ENCODE data around the gene ATOH7. TPM values are rescaled to one million over a fixed set of nuclear protein-coding genes. Genes with fewer than 3 reads are reported as not detected.
"Not testable (repeated sequence)": the region's sequence is repeated elsewhere in the genome, so short reads cannot be mapped to it uniquely, and the experiment has no call there.

The ATOH7 gene
- total RNA-seq (not detected), polyA plus RNA-seq (under 1 TPM in 1 of 2 donors, not detected in 1; 0.01 TPM)
- long read RNA-seq, donor 1, result 0 reads
- long read RNA-seq, donor 2, result 0 reads
- long read RNA-seq, donor 3, result 0 reads

DNA sequence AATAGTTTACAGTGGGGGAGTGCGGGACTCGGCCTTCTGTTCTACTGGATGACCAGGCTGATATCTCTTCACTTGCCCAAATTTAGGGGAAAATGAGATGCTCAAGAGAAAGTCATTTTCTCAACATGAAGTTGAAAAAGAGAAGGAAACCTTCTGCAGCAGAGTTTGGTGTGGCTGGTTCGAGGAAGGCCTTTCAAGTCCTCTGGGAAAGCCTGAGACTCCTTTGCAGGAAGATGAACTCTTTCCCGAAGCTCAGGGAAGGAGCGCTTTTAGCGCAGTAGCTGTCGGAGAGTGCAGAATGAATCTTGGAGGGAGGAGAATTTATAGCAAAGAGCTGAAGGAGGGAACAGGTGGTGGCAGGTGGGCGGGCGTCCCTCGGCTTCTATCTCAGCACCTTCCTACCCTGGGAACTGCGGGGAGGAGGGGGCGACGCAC lies at the start of gene ATOH7:
TSS of gene ATOH7 (minus strand) at position 297 of the 435 bp plus-strand sequence. CDS start 436 bp downstream, outside the sequence.
- H3K27me3 ChIP-seq, result peaks cover 0 to 37% (median 2%) of the 10 kb centered on the region in 7 donors
- no peak for ATAC-seq

GRCh38 chr10:68280758-68281157 lies 48.8 kb upstream of the ATOH7 start:
- no peak for TF ChIP-seq CTCF (IDR thresholded peaks at IDR 0.05)
- no peaks in the 10 kb centered on the region for H3K27me3 ChIP-seq
- DNase-seq, result no peak
- 96% methylated on average over 4 of the region's 4 CpGs for WGBS, 2 donors
- intact Hi-C loops (cut with DNase I), result no loop called here
- peaks cover 0 to 23% (median 0%) of the 10 kb centered on the region in 11 donors for H3K9me3 ChIP-seq
- H3K4me1 ChIP-seq, result no peaks in the 10 kb centered on the region
- H3K27ac ChIP-seq, result no peak overlapping the region
- ATAC-seq, result no peak
- no peak overlapping the region for H3K4me3 ChIP-seq
- no peaks in the 10 kb centered on the region for H3K36me3 ChIP-seq

More for the DNA sequence above, at the start of gene ATOH7:
- DNase-seq, result no peak
- no peaks in the 10 kb centered on the region for H3K9me3 ChIP-seq
- H3K27ac ChIP-seq, result peak within 1 kb of the TSS in 8 of 10 donors; percentile 45 to 73 (median 64)
- H3K4me3 ChIP-seq, result peak within 1 kb of the TSS; percentile 39 to 91 (median 62)
- peaks cover 0 to 13% (median 7%) of the 10 kb centered on the region in 9 donors for H3K4me1 ChIP-seq
- TF ChIP-seq CTCF (IDR thresholded peaks at IDR 0.05), result no peak
- WGBS, 2 donors, result 45 to 52% methylated on average over 13 of the region's 13 CpGs
- H3K36me3 ChIP-seq, result no peaks in the 10 kb centered on the region
- intact Hi-C loops (cut with DNase I), result loop anchor here in 1 of 10 donors (5.0 kb wide), 1 partner anchor 70 kb away; no protein-coding TSS in a partner anchor

GRCh38 chr10:68278906-68279753 lies 47.2 kb upstream of the ATOH7 start:
- H3K4me1 ChIP-seq; H3K27ac ChIP-seq; DNase-seq; H3K4me3 ChIP-seq; intact Hi-C loops (cut with DNase I); H3K36me3 ChIP-seq; ATAC-seq; H3K27me3 ChIP-seq: not testable (repeated sequence)
- WGBS, 2 donors, result 96 to 97% methylated on average over 65 to 70 of the region's 70 CpGs
- H3K9me3 ChIP-seq, result peaks cover 0 to 23% (median 0%) of the 10 kb centered on the region in 11 donors

DNA sequence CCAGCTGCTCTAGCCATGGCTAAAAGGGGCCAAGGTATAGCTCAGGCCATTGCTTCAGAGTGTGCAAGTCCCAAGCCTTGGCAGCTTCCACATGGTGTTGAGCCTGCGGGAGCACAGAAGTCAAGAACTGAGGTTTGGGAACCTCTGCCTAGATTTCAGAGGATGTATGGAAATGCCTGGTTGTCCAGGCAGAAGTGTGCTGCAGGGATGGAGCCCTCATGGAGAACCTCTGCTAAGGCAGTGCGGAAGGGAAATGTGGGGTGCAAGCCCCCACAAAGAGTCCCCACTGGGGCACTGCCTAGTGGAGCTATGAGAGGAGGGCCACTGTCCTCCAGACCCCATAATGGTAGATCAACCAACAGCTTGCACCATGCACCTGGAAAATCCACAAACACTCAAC lies 45.9 kb upstream of the ATOH7 start:
- H3K4me1 ChIP-seq; H3K27me3 ChIP-seq; intact Hi-C loops (cut with DNase I); H3K36me3 ChIP-seq; H3K27ac ChIP-seq; ATAC-seq; H3K4me3 ChIP-seq; DNase-seq: not testable (repeated sequence)
- peaks cover 0 to 23% (median 0%) of the 10 kb centered on the region in 11 donors for H3K9me3 ChIP-seq
- 99 to 100% methylated on average over 2 of the region's 2 CpGs for WGBS, 2 donors

- peaks cover 0 to 23% (median 0%) of the 10 kb centered on the region in 11 donors for H3K9me3 ChIP-seq
- no peak overlapping the region for H3K27ac ChIP-seq
- H3K4me3 ChIP-seq, result no peak overlapping the region
- H3K36me3 ChIP-seq, result no peaks in the 10 kb centered on the region
- DNase-seq, result no peak
- no peaks in the 10 kb centered on the region for H3K4me1 ChIP-seq
- intact Hi-C loops (cut with DNase I), result no loop called here
- TF ChIP-seq CTCF (IDR thresholded peaks at IDR 0.05), result no peak
- H3K27me3 ChIP-seq, result no peaks in the 10 kb centered on the region
- ATAC-seq, result no peak
Observed at GRCh38 chr10:68276224-68276623, 44.3 kb upstream of the ATOH7 start.
